Measurements from ENCODE around the gene DCLRE1B.

Gene DCLRE1B

GRCh38 chr1:113938192-113938591 is 33.1 kb downstream of the DCLRE1B start:
- TF ChIP-seq BACH2 (CRISPR knock-in tag; IDR thresholded peaks at IDR 0.05; ENCODE audit: borderline replicate concordance) (no peak), ZFP30 (CRISPR knock-in tag; IDR thresholded peaks at IDR 0.05) (no peak), TSHZ2 (CRISPR knock-in tag; IDR thresholded peaks at IDR 0.05) (no peak), TCF4 (CRISPR knock-in tag; IDR thresholded peaks at IDR 0.05; ENCODE audit: borderline replicate concordance) (no peak)
- no peak for ATAC-seq

- no peak for ATAC-seq
- TF ChIP-seq TOX (CRISPR knock-in tag; IDR thresholded peaks at IDR 0.05; ENCODE audit: borderline replicate concordance): no peak
Measured at GRCh38 chr1:113940365-113941244, 35.5 kb downstream of the DCLRE1B start.

GRCh38 chr1:113941245-113941559 is 36.1 kb downstream of the DCLRE1B start:
- ATAC-seq: no peak
- TF ChIP-seq SNAI2 (CRISPR knock-in tag; IDR thresholded peaks at IDR 0.05) (no peak), CSDC2 (CRISPR knock-in tag; IDR thresholded peaks at IDR 0.05) (no peak), TOX (CRISPR knock-in tag; IDR thresholded peaks at IDR 0.05; ENCODE audit: borderline replicate concordance) (no peak), POU6F1 (CRISPR knock-in tag; IDR thresholded peaks at IDR 0.05; ENCODE audit: borderline replicate concordance, low read depth) (no peak), CSRNP3 (CRISPR knock-in tag; IDR thresholded peaks at IDR 0.05) (no peak), BACH2 (CRISPR knock-in tag; IDR thresholded peaks at IDR 0.05; ENCODE audit: borderline replicate concordance) (no peak), ESRRG (CRISPR knock-in tag; IDR thresholded peaks at IDR 0.05) (no peak), PPARA (CRISPR knock-in tag; IDR thresholded peaks at IDR 0.05; ENCODE audit: borderline replicate concordance) (no peak), RARB (CRISPR knock-in tag; IDR thresholded peaks at IDR 0.05) (no peak), ARNTL (CRISPR knock-in tag; IDR thresholded peaks at IDR 0.05; ENCODE audit: borderline replicate concordance, low read depth) (no peak), ZNF565 (CRISPR knock-in tag; conservative IDR thresholded peaks at IDR 0.05; ENCODE audit: low read depth) (no peak), ZC3H10 (CRISPR knock-in tag; IDR thresholded peaks at IDR 0.05) (no peak), CREB5 (CRISPR knock-in tag; IDR thresholded peaks at IDR 0.05; ENCODE audit: low read depth) (no peak), PATZ1 (CRISPR knock-in tag; IDR thresholded peaks at IDR 0.05; ENCODE audit: borderline replicate concordance) (no peak), ZNF70 (CRISPR knock-in tag; IDR thresholded peaks at IDR 0.05) (no peak), ZFP30 (CRISPR knock-in tag; IDR thresholded peaks at IDR 0.05) (no peak), ZNF8 (CRISPR knock-in tag; IDR thresholded peaks at IDR 0.05) (no peak), TSHZ2 (CRISPR knock-in tag; IDR thresholded peaks at IDR 0.05) (no peak), OSR1 (CRISPR knock-in tag; IDR thresholded peaks at IDR 0.05) (no peak), GLIS3 (CRISPR knock-in tag; IDR thresholded peaks at IDR 0.05) (no peak)

All from SK-N-SH treated with all-trans-retinoic acid at 6 μM for 48 hours (cell line).